DOHH2 (cell line): Measurements from ENCODE around the gene TBC1D22A.

ENCODE experiments used
- H3F3A ChIP-seq: fragments of 200-600 bp; sonication (generic), shearing (Covaris generic); 2 replicates; pipeline ENCODE4 v1.6.0; 2016; ENCODE audit warnings: antibody characterized with exemption, mild to moderate bottlenecking; ENCODE audit not compliant: control insufficient read depth, insufficient read depth
- H3K27ac ChIP-seq: fragments of 200-600 bp; sonication (generic); 2 replicates; pipeline ENCODE4 v1.5.1; 2014; ENCODE audit warnings: low read depth, mild to moderate bottlenecking, low read length, moderate library complexity
- H3K27me3 ChIP-seq: fragments of 200-600 bp; sonication (generic); 2 replicates; pipeline ENCODE4 v1.6.1; 2014; ENCODE audit warnings: mild to moderate bottlenecking, low read length, mixed read lengths; ENCODE audit not compliant: control insufficient read depth
- H3K36me3 ChIP-seq: fragments of 200-600 bp; sonication (generic); 2 replicates; pipeline ENCODE4 v1.6.1; 2014; ENCODE audit warnings: mild to moderate bottlenecking, low read length, moderate library complexity, mixed read lengths; ENCODE audit not compliant: control insufficient read depth
- H3K4me1 ChIP-seq: fragments of 200-600 bp; sonication (generic); 2 replicates; pipeline ENCODE4 v1.6.1; 2014; ENCODE audit warnings: mild to moderate bottlenecking, low read length, mixed read lengths; ENCODE audit not compliant: control insufficient read depth
- H3K4me2 ChIP-seq: fragments of 200-600 bp; sonication (generic); 2 replicates; pipeline ENCODE4 v1.6.0; 2014; ENCODE audit warnings: mild to moderate bottlenecking, low read length, moderate library complexity
- H3K4me3 ChIP-seq: fragments of 200-600 bp; sonication (generic); 2 replicates; pipeline ENCODE4 v1.5.1; 2014; ENCODE audit warnings: mild to moderate bottlenecking, low read length, mixed read lengths
- H3K79me2 ChIP-seq: fragments of 200-600 bp; sonication (generic); 2 replicates; pipeline ENCODE4 v1.6.1; 2014; ENCODE audit warnings: mild to moderate bottlenecking, low read length, mixed read lengths; ENCODE audit not compliant: control insufficient read depth
- H3K9me2 ChIP-seq: fragments of 200-600 bp; sonication (generic); replicated peaks from 2 replicates; pipeline ENCODE4 v1.6.1; 2014; ENCODE audit warnings: mild to moderate bottlenecking, low read length, mixed read lengths; ENCODE audit not compliant: control insufficient read depth
- H3K9me3 ChIP-seq: fragments of 200-600 bp; sonication (generic); 2 replicates; pipeline ENCODE4 v1.6.1; 2014; ENCODE audit warnings: antibody characterized with exemption, low read length, mixed read lengths; ENCODE audit not compliant: control insufficient read depth, insufficient read depth
- H4K20me1 ChIP-seq: fragments of 200-600 bp; sonication (generic); 2 replicates; pipeline ENCODE4 v1.6.0; 2014; ENCODE audit warnings: low read depth, mild to moderate bottlenecking, antibody characterized with exemption, low read length, moderate library complexity; ENCODE audit not compliant: control insufficient read depth, insufficient read depth
- EZH2phosphoT487 ChIP-seq: fragments of 200-600 bp; sonication (generic); IDR thresholded peaks from 2 replicates; pipeline ENCODE4 v1.6.1; 2017; ENCODE audit warnings: borderline replicate concordance, mild to moderate bottlenecking, antibody characterized with exemption, low read length, moderate library complexity, mixed read lengths
- TF ChIP-seq, protein P1 (sequence below): fragments of 200-600 bp; sonication (generic); IDR thresholded peaks from one replicate; pipeline ENCODE4 v1.5.1; 2014; ENCODE audit warnings: antibody characterized with exemption, mild to moderate bottlenecking, low read depth, low read length; ENCODE audit not compliant: poor library complexity, severe bottlenecking

Gene TBC1D22A

DNA sequence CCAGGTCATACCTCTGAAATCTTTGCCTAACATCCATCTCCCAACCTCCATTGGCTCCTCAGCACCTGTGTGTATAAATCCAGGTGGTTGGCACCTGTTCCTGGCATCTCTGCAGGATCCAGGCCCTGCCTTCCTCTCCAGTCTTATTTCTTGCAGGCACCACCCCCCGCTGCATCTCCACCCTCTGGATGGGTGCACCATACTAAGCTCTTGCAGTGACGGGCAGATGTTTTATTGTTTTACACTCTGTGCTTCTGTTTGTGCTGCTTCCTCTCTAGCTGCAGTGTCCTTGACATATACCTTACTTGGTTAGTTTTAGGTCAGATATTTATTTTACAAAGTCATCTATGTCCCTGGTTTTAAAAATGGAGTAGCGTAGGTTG, 102.6 kb downstream of the TBC1D22A start:
- Histone ChIP-seq H3F3A (no peaks in the 10 kb centered on the region), H3K9me3 (no peaks in the 10 kb centered on the region), H3K27me3 (no peaks in the 10 kb centered on the region), H3K9me2 (no peaks in the 10 kb centered on the region), H3K27ac (no peak overlapping the region), H3K4me3 (no peak overlapping the region), H3K4me2 (no peak overlapping the region), H4K20me1 (peaks cover 22% of the 10 kb centered on the region), H3K4me1 (no peaks in the 10 kb centered on the region), H3K36me3 (peaks cover 32% of the 10 kb centered on the region), H3K79me2 (peaks cover 93% of the 10 kb centered on the region)
- no peak for TF ChIP-seq EZH2phosphoT487
- TF ChIP-seq, protein P1, sequence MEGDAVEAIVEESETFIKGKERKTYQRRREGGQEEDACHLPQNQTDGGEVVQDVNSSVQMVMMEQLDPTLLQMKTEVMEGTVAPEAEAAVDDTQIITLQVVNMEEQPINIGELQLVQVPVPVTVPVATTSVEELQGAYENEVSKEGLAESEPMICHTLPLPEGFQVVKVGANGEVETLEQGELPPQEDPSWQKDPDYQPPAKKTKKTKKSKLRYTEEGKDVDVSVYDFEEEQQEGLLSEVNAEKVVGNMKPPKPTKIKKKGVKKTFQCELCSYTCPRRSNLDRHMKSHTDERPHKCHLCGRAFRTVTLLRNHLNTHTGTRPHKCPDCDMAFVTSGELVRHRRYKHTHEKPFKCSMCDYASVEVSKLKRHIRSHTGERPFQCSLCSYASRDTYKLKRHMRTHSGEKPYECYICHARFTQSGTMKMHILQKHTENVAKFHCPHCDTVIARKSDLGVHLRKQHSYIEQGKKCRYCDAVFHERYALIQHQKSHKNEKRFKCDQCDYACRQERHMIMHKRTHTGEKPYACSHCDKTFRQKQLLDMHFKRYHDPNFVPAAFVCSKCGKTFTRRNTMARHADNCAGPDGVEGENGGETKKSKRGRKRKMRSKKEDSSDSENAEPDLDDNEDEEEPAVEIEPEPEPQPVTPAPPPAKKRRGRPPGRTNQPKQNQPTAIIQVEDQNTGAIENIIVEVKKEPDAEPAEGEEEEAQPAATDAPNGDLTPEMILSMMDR: no peak

- Histone ChIP-seq H3K27me3 (no peaks in the 10 kb centered on the region), H3K36me3 (peaks cover 38% of the 10 kb centered on the region), H3K4me2 (no peak overlapping the region), H3K4me1 (no peaks in the 10 kb centered on the region), H3K79me2 (peaks cover 95% of the 10 kb centered on the region), H3K27ac (no peak overlapping the region), H3K9me3 (no peaks in the 10 kb centered on the region), H3F3A (no peaks in the 10 kb centered on the region), H3K4me3 (no peak overlapping the region), H4K20me1 (peaks cover 22% of the 10 kb centered on the region), H3K9me2 (no peaks in the 10 kb centered on the region)
- TF ChIP-seq EZH2phosphoT487: no peak
- TF ChIP-seq, protein P1: no peak
Observed at GRCh38 chr22:46865642-46866041, 103.2 kb downstream of the TBC1D22A start.

DNA sequence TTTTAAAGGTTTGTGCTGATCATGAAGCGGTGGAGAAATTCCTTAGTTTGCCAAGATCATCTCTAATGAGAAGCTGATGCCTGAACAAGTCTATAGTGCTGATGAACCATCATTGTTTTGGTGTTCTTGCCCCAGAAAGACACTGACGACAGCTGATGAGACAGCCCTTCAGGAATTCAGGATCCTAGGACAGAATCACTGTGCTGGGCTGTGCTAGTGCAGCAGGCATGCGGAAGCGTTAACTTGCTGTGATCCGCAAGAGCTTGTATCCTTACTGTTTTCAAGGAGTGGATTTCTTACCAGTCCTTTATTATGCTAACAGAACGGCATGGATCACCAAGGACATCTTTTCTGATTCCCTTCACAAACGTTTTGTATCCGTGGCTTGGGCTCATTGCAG, 104.1 kb downstream of the TBC1D22A start:
- no peak overlapping the region for H3K4me3 ChIP-seq
- no peak overlapping the region for H3K4me2 ChIP-seq
- H3F3A ChIP-seq: no peaks in the 10 kb centered on the region
- H3K79me2 ChIP-seq: peaks cover 93% of the 10 kb centered on the region
- no peaks in the 10 kb centered on the region for H3K4me1 ChIP-seq
- peaks cover 40% of the 10 kb centered on the region for H3K36me3 ChIP-seq
- H3K27ac ChIP-seq: no peak overlapping the region
- no peaks in the 10 kb centered on the region for H3K9me3 ChIP-seq
- H4K20me1 ChIP-seq: peaks cover 22% of the 10 kb centered on the region
- no peaks in the 10 kb centered on the region for H3K27me3 ChIP-seq
- TF ChIP-seq, protein P1: no peak
- no peak for TF ChIP-seq EZH2phosphoT487
- H3K9me2 ChIP-seq: no peaks in the 10 kb centered on the region

DNA sequence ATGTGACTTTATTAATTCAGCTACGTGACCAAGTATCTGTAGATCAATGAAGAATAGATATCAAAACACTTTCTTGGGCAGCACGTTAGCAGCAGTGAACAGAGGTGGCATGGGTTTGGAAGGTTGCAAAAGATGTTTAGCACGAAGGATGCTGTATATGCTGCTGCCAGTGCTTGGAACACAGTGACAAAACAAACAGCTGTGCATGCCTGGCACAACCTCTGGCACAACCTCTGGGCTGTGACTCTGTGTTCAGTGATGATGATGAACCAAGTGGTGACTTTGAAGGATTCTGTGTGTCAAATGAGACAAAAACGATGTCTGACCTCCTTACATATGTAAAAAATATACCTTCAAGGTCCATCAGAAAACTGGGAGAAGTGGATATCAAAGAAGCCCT, 104.7 kb downstream of the TBC1D22A start:
- no peak overlapping the region for H3K4me2 ChIP-seq
- no peak overlapping the region for H3K4me3 ChIP-seq
- H3K9me2 ChIP-seq: no peaks in the 10 kb centered on the region
- no peaks in the 10 kb centered on the region for H3F3A ChIP-seq
- H4K20me1 ChIP-seq: peaks cover 22% of the 10 kb centered on the region
- no peaks in the 10 kb centered on the region for H3K27me3 ChIP-seq
- no peaks in the 10 kb centered on the region for H3K4me1 ChIP-seq
- H3K9me3 ChIP-seq: no peaks in the 10 kb centered on the region
- no peak overlapping the region for H3K27ac ChIP-seq
- peaks cover 40% of the 10 kb centered on the region for H3K36me3 ChIP-seq
- H3K79me2 ChIP-seq: peaks cover 88% of the 10 kb centered on the region
- no peak for TF ChIP-seq EZH2phosphoT487
- TF ChIP-seq, protein P1: no peak
